ENCODE results near the gene LRRFIP2.

- TF ChIP-seq CTCF (conservative IDR thresholded peaks at IDR 0.05; ENCODE audit: low read depth, low read length) (no peak), SMC3 (IDR thresholded peaks at IDR 0.05; ENCODE audit: low read depth, low read length) (no peak)
Measured at GRCh38 chr3:37168896-37169295, 5.5 kb downstream of the LRRFIP2 start.

Measured in IMR-90 (cell line).